ENCODE measurements around the gene BATF3.
A peak's percentile ranks its signal among the peaks of the same experiment; 100 is the strongest.
"Not testable (repeated sequence)": the region's sequence is repeated elsewhere in the genome, so short reads cannot be mapped to it uniquely, and the experiment has no call there.

BATF3 gene

GRCh38 chr1:212658250-212658649, 41.4 kb downstream of the BATF3 start:
- DNase-seq (ENCODE audit: low read depth) = not testable (repeated sequence)

GRCh38 chr1:212656730-212657129, 42.9 kb downstream of the BATF3 start:
- DNase-seq (ENCODE audit: low read depth) = peak; percentile 82

- DNase-seq (ENCODE audit: low read depth) = peak; percentile 96
Measured at GRCh38 chr1:212655668-212656440, 43.8 kb downstream of the BATF3 start.

GRCh38 chr1:212652609-212653008, 47.0 kb downstream of the BATF3 start:
- DNase-seq (ENCODE audit: low read depth) = no peak

GRCh38 chr1:212651977-212652376, 47.7 kb downstream of the BATF3 start:
- no peak for DNase-seq (ENCODE audit: low read depth)

- DNase-seq (ENCODE audit: low read depth) = peak; percentile 85
Measured at GRCh38 chr1:212651521-212651920, 48.1 kb downstream of the BATF3 start.

GRCh38 chr1:212650228-212650627, 49.4 kb downstream of the BATF3 start:
- no peak for DNase-seq (ENCODE audit: low read depth)

- no peak for DNase-seq (ENCODE audit: low read depth)
Measured at GRCh38 chr1:212649020-212649419, 50.6 kb downstream of the BATF3 start.

- no peak for DNase-seq (ENCODE audit: low read depth)
Measured at GRCh38 chr1:212648431-212648830, 51.2 kb downstream of the BATF3 start.

GRCh38 chr1:212647004-212647403, 52.6 kb downstream of the BATF3 start:
- no peak for DNase-seq (ENCODE audit: low read depth)

- no peak for DNase-seq (ENCODE audit: low read depth)
Measured at GRCh38 chr1:212646588-212646987, 53.1 kb downstream of the BATF3 start.

GRCh38 chr1:212645546-212646543, 53.8 kb downstream of the BATF3 start:
- no peak for DNase-seq (ENCODE audit: low read depth)

GRCh38 chr1:212644866-212645545, 54.6 kb downstream of the BATF3 start:
- DNase-seq (ENCODE audit: low read depth) = no peak

- DNase-seq (ENCODE audit: low read depth) = no peak
Measured at GRCh38 chr1:212643877-212644276, 55.8 kb downstream of the BATF3 start.

- DNase-seq (ENCODE audit: low read depth) = peak; percentile 42
Measured at GRCh38 chr1:212641956-212642355, 57.7 kb downstream of the BATF3 start.

- no peak for DNase-seq (ENCODE audit: low read depth)
Measured at GRCh38 chr1:212640223-212640878, 59.3 kb downstream of the BATF3 start.

- not testable (repeated sequence) for DNase-seq (ENCODE audit: low read depth)
Measured at GRCh38 chr1:212639524-212639923, 60.1 kb downstream of the BATF3 start.

GRCh38 chr1:212638492-212639151, 61.0 kb downstream of the BATF3 start:
- DNase-seq (ENCODE audit: low read depth) = peak; percentile 78

- peak; percentile 48 for DNase-seq (ENCODE audit: low read depth)
Measured at GRCh38 chr1:212637902-212638301, 61.7 kb downstream of the BATF3 start.

All from EH (cell line).